COLO829 (cell line): ENCODE results near the gene STAG3.
"Not testable (repeated sequence)": the region's sequence is repeated elsewhere in the genome, so short reads cannot be mapped to it uniquely, and the experiment has no call there.

Experiments
- DNase-seq: peaks from one replicate; pipeline ENCODE4 v3.0.0; 2012; ENCODE audit warnings: low spot score

Gene STAG3

DNA sequence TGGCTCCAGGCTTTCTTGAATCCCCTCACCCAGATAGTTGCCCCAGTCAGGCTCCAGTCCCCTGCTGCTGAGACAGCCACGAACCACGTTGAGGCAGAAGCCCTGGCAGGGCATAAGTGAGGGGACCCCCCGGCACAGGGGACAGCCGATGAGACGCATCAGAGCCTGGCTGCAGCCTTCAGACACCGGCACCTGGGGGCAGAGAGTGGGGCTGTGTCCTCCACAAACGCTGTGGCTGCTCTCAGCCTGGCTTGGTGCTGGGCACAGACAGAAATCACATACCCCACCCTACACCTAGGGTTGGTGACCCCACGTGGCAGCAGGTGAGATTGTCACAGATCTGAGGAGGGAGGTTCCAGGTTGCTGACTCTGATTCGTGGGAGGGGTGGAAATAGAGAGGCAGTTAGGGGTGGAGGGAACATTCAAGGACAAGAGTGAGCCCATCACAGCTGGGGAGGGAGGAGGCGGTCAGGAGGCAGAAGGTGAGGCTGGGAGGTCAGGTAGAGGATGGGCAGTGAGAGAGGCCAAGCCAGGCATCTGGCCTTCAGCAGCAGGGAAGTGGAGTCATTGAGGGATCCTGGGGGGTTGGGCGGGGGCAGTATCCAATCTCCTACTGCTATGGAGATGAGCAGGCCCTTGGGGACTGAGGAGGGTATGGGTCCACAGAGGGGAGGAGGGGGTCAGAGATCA, 3.8 kb upstream of the STAG3 start:
- no peak for DNase-seq

DNA sequence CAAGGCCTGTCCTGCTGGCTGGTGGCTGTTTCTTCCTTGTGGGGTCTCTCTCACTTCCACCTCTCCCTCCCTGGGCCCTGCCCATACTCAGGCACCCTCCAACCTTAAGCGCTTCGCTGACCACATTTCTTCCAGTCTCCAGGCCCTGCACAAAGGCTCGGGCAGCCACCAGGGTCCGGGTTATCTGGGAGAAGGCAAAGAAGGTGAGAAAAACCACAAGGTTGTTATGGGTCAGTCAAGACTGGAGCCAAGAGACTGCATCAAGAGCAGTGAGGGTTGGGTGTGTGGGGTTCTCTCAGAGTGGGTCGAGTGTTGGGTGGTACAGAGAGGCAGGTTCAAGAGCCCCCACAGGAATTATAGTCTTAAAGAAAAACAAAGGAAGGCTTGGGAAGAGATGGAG, 3.1 kb upstream of the STAG3 start:
- no peak for DNase-seq

GRCh38 chr7:100175296-100175935, 2.3 kb upstream of the STAG3 start:
- no peak for DNase-seq

- no peak for DNase-seq
Observed at GRCh38 chr7:100176096-100177044, 1.3 kb upstream of the STAG3 start.

DNA sequence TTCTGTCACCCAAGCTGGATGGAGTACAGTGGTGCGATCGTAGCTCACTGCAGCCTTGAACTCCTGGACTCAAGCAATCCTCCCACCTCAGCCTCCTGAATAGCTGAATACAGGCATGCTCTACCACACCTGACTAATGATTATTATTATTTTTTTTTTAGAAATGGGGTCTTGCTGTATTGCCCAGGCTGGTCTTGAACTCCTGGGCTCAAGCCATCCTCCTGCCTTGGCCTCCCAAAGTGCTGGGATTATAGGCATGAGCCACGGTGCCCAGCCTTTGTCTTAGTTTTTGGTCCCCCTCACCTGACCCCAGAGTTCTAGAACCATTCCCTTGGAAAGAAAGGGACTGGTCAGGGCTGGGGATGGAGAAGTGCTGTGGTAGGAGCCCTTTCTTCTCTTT, 2.4 kb downstream of the STAG3 start:
- DNase-seq: not testable (repeated sequence)

GRCh38 chr7:100182616-100183015, 4.9 kb downstream of the STAG3 start:
- not testable (repeated sequence) for DNase-seq

DNA sequence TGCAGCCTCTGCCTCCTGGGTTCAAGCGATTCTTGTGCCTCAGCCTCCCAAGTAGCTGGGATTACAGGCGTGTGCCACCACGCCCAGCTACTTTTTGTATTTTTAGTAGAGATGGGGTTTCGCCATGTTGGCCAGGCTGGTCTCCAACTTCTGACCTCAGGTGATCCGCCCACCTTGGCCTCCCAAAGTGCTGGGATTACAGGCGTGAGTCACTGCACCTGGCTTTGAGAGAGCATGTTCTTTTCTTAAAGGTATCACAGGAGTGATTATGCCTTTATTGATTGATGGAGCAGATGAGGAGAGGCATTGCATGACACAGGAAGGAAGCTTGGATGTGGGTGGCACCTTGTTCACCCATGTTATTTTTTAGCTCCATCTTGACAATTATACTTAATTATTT, 5.4 kb downstream of the STAG3 start:
- DNase-seq: not testable (repeated sequence)

- DNase-seq: no peak
Observed at GRCh38 chr7:100185726-100186125, 8.0 kb downstream of the STAG3 start.

DNA sequence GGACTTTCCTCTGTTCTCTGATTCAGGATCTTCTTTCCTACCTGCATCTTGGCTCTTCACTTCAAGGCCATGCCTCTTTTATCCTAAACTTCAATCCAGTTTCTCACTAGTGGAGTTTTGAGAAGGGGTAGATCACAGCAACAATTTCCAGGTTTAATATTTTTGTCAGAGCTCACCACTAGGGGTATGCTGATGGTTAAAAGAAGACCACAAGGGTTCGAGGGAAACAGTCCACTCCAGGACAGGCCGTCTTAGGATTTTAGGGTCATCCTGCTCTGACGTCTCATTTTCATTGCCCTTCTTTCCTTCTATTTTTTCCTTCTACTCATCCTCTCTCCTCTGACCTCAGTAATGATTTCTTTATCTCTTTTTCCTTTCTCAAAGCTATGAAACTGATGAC, 11.3 kb downstream of the STAG3 start:
- DNase-seq: no peak

DNA sequence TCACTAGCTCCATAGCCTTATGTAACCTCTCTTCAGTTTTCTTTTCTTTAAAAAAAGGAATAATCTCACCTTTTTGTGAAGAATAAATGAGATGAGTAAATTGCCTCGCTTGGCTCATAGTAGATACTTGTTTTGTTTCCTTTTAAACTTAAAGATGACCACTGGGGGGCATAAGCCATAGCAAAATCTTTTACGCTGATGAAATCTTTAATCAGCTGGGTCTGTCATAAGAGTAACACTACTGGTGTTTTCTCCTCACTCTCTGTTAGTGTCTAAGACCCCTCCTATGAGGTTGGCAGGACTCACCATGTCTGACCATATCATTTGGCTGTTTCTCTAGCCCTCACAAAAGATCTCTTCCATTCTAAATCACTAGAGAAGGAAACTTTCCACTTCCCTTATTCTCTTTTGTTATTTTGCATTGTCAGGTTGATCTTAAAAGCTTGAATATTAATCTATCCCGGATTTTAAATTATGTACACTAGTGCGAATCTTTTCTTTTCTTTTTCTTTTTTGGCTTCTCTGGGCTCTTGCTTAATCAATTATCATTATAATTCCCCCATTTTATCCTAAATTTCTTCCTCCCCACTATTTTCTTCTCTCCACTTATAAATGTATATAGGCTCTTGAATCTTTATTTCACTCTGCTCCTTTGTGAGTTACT, 12.5 kb downstream of the STAG3 start:
- no peak for DNase-seq

DNA sequence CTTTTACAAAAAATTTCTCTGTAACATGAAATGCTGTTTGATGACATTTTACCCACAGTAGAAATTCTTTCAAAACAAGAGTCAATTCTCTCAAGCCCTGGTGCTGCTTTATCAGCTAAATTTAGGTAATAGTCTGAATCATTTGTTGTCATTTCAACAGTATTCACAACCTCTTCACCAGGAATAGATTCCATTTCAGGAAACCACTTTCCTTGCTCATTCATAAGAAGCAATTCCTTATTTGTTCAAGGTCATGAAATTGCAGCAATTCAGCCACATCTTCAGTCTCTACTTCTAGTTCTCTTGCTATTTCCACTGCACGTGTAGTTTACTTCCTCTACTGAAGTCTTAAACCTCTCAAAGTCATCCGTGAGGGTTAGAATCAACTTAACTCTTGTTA, 14.1 kb downstream of the STAG3 start:
- no peak for DNase-seq

GRCh38 chr7:100192281-100192862, 14.7 kb downstream of the STAG3 start:
- not testable (repeated sequence) for DNase-seq

DNA sequence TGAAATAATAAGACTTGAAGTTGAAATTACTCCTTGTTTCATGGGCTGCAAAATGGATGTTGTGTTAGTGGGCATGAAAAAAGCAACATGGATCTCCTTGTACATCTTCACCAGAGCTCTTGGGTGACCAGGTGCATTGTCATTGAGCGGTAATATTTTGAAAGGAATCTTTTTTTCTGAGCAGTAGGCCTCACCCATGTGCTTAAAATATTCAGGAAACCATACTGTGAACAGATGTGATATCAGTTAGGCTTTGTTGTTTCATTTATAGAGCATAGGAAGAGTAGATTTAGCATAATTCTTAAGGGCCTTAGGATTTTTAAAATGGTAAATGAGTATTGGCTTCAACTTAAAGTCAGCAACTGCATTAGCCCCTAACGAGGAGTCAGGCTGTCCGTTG, 15.3 kb downstream of the STAG3 start:
- no peak for DNase-seq

GRCh38 chr7:100195222-100195621, 17.5 kb downstream of the STAG3 start:
- DNase-seq: no peak

DNA sequence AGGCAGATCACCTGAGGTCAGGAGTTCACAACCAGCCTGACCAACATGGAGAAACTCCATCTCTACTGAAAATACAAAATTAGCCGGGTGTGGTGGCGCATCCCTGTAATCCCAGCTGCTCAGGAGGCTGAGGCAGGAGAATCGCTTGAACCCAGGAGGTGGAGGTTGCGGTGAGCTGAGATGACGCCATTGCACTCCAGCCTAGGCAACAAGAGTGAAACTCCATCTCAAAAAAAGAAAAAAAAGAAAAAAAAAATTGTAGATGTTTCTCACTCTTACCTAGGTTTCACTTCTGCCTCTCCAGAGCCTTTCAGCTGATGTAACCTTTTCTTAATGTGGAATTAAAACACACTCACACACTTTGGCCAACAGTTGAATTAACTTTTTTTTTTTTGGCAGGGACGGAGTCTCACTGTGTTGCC, 18.2 kb downstream of the STAG3 start:
- DNase-seq: not testable (repeated sequence)

- DNase-seq: no peak
Observed at GRCh38 chr7:100198266-100198665, 20.5 kb downstream of the STAG3 start.

DNA sequence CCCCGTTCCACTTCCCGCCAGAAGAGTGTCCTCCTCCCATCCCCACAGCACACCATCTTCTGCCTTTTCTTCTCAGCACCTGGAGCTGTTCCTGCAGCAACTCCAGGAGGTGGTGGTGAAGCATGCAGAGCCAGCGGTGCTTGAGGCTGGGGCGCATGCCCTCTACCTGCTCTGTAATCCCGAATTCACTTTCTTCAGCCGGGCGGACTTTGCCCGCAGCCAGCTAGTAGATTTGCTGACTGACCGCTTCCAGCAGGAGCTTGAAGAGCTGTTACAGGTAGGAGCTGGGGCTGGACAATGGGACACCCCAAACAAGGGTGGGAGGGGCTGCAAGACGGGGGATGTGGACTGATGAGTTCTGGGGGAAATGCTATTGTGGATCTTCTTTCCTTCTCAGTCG, 23.0 kb downstream of the STAG3 start:
- no peak for DNase-seq

GRCh38 chr7:100204454-100204853, 26.7 kb downstream of the STAG3 start:
- DNase-seq: no peak

DNA sequence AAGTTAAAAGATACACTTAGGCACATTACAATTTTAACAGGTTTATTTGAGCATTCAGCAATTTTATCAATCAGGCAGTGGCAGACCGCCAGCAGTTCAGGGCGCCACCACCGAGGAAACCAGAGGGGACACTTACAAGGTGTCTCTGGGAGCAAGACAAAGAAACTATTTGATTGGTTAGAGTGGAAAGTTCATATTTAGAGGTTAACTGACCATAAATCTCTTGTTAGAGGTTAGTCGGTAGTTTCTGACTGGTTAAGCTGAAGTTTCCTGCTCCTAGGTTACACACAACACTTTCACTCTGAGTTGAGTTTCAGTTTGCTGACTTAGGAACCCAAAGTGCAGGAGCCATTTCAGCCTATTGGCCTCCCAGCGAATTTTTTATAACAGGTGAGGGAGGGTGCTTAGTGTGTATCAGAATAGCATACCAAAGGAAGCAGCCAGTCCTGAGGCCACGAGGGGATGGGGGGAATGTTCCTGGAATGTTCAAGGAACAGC, 31.2 kb downstream of the STAG3 start:
- DNase-seq: no peak

DNA sequence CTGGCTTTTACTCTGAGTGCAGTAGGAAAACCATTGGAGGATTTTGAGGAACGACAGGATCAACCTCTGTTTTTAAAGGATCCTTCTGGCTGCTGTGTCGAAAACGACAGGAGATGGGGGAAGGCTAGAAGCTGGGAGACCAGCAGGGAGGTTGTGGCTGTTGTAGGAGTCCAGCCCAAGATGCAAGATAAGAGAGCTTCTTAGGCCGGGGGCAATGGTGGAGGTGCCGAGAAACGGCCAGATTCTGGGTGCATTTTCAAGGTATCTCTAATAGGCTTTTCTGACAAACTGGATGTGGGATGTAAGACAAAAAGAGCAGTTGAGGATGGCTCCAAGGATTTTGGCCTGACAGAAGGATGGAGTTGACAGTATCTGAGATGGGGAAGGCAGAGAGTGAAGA, 31.8 kb downstream of the STAG3 start:
- no peak for DNase-seq

GRCh38 chr7:100210805-100211204, 33.1 kb downstream of the STAG3 start:
- no peak for DNase-seq

DNA sequence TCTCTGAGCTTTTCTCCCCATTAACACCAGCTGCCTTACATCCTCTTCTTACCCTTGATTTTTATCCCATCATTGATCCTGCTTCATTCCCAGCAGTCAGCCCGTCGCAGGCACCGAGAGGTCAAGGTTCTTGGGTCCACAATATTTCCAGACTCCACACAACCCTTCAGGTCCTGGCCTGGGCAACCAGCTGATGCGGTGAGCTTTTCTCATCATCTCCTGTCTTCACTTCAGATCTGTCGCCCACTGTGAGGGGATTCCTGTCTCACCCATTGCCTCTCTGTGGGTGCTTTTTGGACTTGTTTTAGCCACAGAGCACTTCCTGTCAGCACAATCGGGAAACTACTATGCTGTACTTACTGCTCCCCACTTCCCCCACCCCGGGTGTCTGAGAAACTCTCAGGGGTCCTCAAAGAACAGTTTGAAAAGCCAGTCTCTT, 33.6 kb downstream of the STAG3 start:
- DNase-seq: no peak
